ENCODE results near the gene SH3PXD2B.

The SH3PXD2B gene

GRCh38 chr5:172396220-172396619 lies 58.1 kb downstream of the SH3PXD2B start:
- no peaks in the 10 kb centered on the region for H4K20me1 ChIP-seq (ENCODE audit: insufficient read depth, low read length)
- no peaks in the 10 kb centered on the region for H3K4me1 ChIP-seq (ENCODE audit: insufficient read depth, low read length)
- no peak overlapping the region for H3K9ac ChIP-seq (ENCODE audit: low read depth, low read length)
- H3K27ac ChIP-seq (ENCODE audit: low read length) = no peak overlapping the region
- no peak for TF ChIP-seq EZH2 (IDR thresholded peaks at IDR 0.05; ENCODE audit: borderline replicate concordance, low read depth, low read length, severe bottlenecking)
- no peak for TF ChIP-seq CTCF (IDR thresholded peaks at IDR 0.05; ENCODE audit: borderline replicate concordance, extremely low read depth, low read length, poor library complexity, severe bottlenecking)
- H2AFZ ChIP-seq (ENCODE audit: low read depth, low read length) = no peak overlapping the region
- peaks cover 5% of the 10 kb centered on the region for H3K9me3 ChIP-seq (ENCODE audit: insufficient read depth, low read length, severe bottlenecking)
- no peaks in the 10 kb centered on the region for H3K27me3 ChIP-seq (ENCODE audit: insufficient read depth, low read length, poor library complexity)
- no peaks in the 10 kb centered on the region for H3K79me2 ChIP-seq (ENCODE audit: insufficient read depth, low read length)
- H3K4me3 ChIP-seq (ENCODE audit: low read depth in 1 of 2, low read length in 2 of 2) = no peak overlapping the region
- no peak for ATAC-seq (ENCODE audit: insufficient read depth, low read depth)
- no peak overlapping the region for H3K4me2 ChIP-seq (ENCODE audit: insufficient read depth, low read length)
- H3K36me3 ChIP-seq (ENCODE audit: insufficient read depth, low read length) = no peaks in the 10 kb centered on the region
- no peak for DNase-seq

GRCh38 chr5:172395483-172395882 lies 58.8 kb downstream of the SH3PXD2B start:
- H3K4me3 ChIP-seq (ENCODE audit: low read depth in 1 of 2, low read length in 2 of 2) = no peak overlapping the region
- ATAC-seq (ENCODE audit: insufficient read depth, low read depth) = no peak
- H2AFZ ChIP-seq (ENCODE audit: low read depth, low read length) = no peak overlapping the region
- no peaks in the 10 kb centered on the region for H3K79me2 ChIP-seq (ENCODE audit: insufficient read depth, low read length)
- H4K20me1 ChIP-seq (ENCODE audit: insufficient read depth, low read length) = no peaks in the 10 kb centered on the region
- no peak overlapping the region for H3K9ac ChIP-seq (ENCODE audit: low read depth, low read length)
- H3K4me1 ChIP-seq (ENCODE audit: insufficient read depth, low read length) = no peaks in the 10 kb centered on the region
- no peak for DNase-seq
- H3K36me3 ChIP-seq (ENCODE audit: insufficient read depth, low read length) = no peaks in the 10 kb centered on the region
- H3K27ac ChIP-seq (ENCODE audit: low read length) = no peak overlapping the region
- H3K27me3 ChIP-seq (ENCODE audit: insufficient read depth, low read length, poor library complexity) = no peaks in the 10 kb centered on the region
- no peak for TF ChIP-seq EZH2 (IDR thresholded peaks at IDR 0.05; ENCODE audit: borderline replicate concordance, low read depth, low read length, severe bottlenecking)
- TF ChIP-seq CTCF (IDR thresholded peaks at IDR 0.05; ENCODE audit: borderline replicate concordance, extremely low read depth, low read length, poor library complexity, severe bottlenecking) = no peak
- no peak overlapping the region for H3K4me2 ChIP-seq (ENCODE audit: insufficient read depth, low read length)
- peaks cover 5% of the 10 kb centered on the region for H3K9me3 ChIP-seq (ENCODE audit: insufficient read depth, low read length, severe bottlenecking)

GRCh38 chr5:172389578-172390112 lies 64.7 kb downstream of the SH3PXD2B start:
- H3K4me1 ChIP-seq (ENCODE audit: insufficient read depth, low read length) = no peaks in the 10 kb centered on the region
- no peak for DNase-seq

More at GRCh38 chr5:172389578-172390112, 64.7 kb downstream of the SH3PXD2B start:
- Histone ChIP-seq H3K79me2 (ENCODE audit: insufficient read depth, low read length) (no peaks in the 10 kb centered on the region), H3K4me3 (ENCODE audit: low read depth in 1 of 2, low read length in 2 of 2) (no peak overlapping the region), H3K27me3 (ENCODE audit: insufficient read depth, low read length, poor library complexity) (no peaks in the 10 kb centered on the region), H3K27ac (ENCODE audit: low read length) (no peak overlapping the region), H3K36me3 (ENCODE audit: insufficient read depth, low read length) (no peaks in the 10 kb centered on the region), H3K9ac (ENCODE audit: low read depth, low read length) (no peak overlapping the region), H3K9me3 (ENCODE audit: insufficient read depth, low read length, severe bottlenecking) (no peaks in the 10 kb centered on the region), H2AFZ (ENCODE audit: low read depth, low read length) (no peak overlapping the region), H4K20me1 (ENCODE audit: insufficient read depth, low read length) (no peaks in the 10 kb centered on the region), H3K4me2 (ENCODE audit: insufficient read depth, low read length) (no peak overlapping the region)
- no peak for ATAC-seq (ENCODE audit: insufficient read depth, low read depth)
- TF ChIP-seq EZH2 (IDR thresholded peaks at IDR 0.05; ENCODE audit: borderline replicate concordance, low read depth, low read length, severe bottlenecking) (no peak), CTCF (IDR thresholded peaks at IDR 0.05; ENCODE audit: borderline replicate concordance, extremely low read depth, low read length, poor library complexity, severe bottlenecking) (peak; percentile 9)

Measured in DND-41 (cell line).